ENCODE measurements around the gene OR4K15.

GRCh38 chr14:19974844-19975243 lies 547 bp upstream of the OR4K15 start:
- TF ChIP-seq GABPA (IDR thresholded peaks at IDR 0.05; ENCODE audit: low read depth) (no peak), CTCF (IDR thresholded peaks at IDR 0.05; ENCODE audit: insufficient read depth, low read length) (no peak), POLR2AphosphoS5 (IDR thresholded peaks at IDR 0.05; ENCODE audit: low read depth) (no peak), REST (IDR thresholded peaks at IDR 0.05; ENCODE audit: insufficient replicate concordance, low read depth) (no peak), SPI1 (IDR thresholded peaks at IDR 0.05; ENCODE audit: borderline replicate concordance, low read depth) (no peak)
